ENCODE data around the gene NPBWR2. TPM values are rescaled to one million over a fixed set of nuclear protein-coding genes. Genes with fewer than 3 reads are reported as not detected.

Gene NPBWR2, protein sequence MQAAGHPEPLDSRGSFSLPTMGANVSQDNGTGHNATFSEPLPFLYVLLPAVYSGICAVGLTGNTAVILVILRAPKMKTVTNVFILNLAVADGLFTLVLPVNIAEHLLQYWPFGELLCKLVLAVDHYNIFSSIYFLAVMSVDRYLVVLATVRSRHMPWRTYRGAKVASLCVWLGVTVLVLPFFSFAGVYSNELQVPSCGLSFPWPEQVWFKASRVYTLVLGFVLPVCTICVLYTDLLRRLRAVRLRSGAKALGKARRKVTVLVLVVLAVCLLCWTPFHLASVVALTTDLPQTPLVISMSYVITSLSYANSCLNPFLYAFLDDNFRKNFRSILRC
- not detected for polyA plus RNA-seq

DNA sequence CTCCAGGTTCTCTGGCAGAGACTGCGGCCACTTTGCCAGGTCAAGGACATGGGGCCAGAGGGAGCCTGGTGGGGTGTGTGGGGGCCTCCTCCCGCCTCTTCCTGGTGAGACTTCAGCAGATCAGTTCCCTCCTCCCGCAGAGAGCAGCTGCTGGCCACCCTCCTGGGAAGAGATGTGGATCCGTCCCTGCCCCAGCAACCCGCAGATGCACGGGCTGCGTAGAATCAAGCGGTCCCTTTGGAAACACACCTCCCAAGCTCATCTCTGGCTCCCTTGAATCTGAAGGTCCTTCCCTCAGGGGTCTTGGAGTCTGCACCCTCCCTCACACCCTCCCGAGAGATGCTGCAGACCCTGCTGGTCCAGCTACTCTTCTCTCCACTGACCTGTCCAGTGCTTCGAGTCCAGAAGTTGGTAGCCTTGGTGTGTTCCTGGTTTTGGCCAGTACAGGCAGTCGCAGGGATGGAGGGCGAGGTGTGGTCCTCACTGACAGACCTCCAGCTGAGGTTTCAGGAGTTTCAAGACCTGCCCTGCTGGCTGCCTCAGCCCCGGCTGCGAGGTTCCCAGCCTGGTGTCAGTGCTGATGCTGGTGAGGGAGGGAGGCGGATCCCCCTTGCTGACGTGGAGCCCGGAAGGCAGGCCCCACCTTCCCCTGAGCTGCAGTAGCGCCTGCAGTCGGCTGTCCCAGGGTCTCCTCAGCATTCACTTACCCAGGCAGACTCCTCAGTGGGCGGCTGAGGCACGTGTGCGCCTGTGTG lies at the start of gene NPBWR2:
Gene NPBWR2 (minus strand): TSS at position 585 of the 755 bp plus-strand sequence. CDS start 734 bp downstream, outside the sequence.
- 51 to 58% (median 52%) methylated on average over 22 of the region's 22 CpGs for WGBS, 3 donors
- H3K27ac ChIP-seq (ENCODE audit: low read depth, low read length): no peak within 1 kb of the TSS

DNA sequence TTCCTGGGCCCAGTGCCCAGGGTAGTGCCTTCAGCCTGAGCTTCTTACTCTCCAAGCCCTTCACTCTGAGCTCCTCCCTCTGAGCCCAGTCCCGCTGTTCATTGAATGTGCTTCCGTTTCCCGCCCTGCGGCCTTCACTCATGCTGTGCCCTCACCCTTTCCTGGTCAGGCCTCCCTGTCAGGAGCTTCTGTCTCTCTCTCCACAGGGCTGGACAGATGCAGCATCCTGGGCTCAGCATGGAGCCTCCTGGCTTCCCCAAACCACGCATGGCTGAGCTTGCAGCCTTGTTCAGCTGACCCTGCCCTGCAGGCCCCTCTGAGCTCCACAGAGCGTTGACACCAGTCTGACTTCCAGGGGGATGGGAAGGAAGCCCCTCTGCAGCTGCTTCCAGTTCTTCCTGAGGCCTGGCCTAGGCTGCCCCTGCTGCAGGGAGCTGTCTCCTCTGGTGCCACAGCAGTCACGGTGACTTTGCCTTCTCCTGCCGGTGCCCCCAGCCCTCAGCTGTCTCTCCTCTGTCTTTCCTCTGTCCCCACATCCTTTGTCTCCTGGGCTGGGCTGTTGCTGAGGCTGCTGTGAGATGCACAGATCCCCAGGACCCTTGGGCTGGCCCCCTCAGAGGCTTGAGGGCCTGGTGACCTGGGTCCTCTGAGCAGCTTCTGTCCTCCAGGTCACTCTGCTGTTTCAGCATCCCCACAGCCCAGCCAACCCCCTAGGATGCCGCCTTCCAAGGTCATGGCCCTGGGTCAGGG lies 48.9 kb upstream of the NPBWR2 start:
- WGBS, 3 donors: 58 to 69% (median 61%) methylated on average over 9 of the region's 9 CpGs
- H3K27ac ChIP-seq (ENCODE audit: low read depth, low read length): no peak overlapping the region

DNA sequence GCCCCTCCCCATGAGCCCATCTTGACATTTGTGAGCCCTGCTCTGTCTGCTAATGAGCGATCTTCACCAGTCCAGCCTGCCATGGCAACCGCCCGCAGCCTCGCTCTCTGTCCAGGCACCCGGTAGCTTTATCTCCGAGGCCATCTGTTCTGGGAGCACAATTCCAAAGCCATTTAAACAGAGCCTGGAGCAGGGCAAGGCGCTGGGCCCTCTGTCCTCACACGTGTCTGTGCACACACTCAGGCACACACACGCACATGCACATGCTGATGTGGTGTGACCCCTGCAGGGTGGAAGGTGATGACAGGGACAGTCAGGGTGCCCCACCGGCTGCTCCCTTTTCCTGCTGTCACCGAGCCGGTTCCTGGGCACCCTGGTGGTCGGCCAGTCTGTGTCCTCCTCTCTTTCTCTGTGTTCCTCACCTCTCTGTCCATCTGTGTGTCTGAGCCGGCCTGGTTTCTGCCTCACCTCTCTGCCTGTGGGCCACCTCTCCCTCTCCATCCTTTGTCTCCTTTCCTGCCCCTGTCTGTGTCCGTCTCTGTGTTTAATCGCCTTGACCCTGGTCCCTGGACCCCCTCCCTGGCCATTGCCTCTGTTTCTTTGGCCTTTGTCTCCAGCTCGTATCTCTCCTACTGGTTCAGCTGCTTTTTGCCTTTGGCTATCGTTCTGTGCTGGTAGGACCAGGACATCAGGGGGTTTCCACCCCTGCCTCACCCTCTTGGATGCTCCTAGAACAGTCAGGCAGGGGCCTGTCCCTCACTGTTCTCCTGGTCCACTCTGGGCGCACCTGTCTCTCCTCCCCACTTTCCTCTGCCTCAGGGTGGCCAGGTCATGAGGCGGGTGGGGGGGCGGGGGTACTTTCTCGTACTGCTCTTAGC lies 48.1 kb upstream of the NPBWR2 start:
- WGBS, 3 donors: 65 to 80% (median 78%) methylated on average over 21 to 22 of the region's 22 CpGs

DNA sequence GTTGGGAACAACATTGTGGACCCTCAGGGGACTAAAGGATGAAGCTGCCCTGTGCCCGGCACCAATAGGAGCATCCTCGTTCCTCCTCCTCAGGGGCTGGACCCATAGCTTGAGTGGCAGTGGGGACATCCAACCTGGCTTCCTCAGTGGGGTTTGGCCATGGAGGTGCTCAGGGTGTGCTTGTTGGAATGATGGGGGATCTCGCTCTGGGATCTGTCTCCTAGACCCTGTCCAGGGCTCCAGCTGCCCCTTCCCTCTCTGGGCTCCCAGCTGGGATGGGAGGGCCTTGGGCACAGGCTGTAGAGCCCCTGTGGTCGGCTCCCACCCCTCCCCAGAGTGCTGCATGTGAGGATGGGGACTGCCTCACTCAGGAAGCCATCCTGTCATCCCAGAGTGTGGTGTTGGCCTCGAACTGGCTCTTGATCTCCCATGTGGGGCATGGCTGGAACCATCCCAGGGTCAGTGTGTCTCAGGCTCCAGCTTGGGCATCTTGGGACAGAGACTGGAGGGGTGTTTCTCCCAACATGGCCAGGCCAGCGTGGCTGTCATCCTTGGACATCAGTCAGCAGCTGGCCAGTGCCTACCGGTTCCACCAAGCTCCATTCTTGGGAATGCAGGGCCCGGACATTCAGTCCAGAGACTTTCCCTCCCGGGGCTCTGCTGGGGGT lies 47.4 kb upstream of the NPBWR2 start:
- WGBS, 3 donors: 73 to 76% (median 75%) methylated on average over 9 of the region's 9 CpGs
- H3K27ac ChIP-seq (ENCODE audit: low read depth, low read length): no peak overlapping the region

More for the DNA sequence above, 48.1 kb upstream of the NPBWR2 start:
- no peak overlapping the region for H3K27ac ChIP-seq (ENCODE audit: low read depth, low read length)

DNA sequence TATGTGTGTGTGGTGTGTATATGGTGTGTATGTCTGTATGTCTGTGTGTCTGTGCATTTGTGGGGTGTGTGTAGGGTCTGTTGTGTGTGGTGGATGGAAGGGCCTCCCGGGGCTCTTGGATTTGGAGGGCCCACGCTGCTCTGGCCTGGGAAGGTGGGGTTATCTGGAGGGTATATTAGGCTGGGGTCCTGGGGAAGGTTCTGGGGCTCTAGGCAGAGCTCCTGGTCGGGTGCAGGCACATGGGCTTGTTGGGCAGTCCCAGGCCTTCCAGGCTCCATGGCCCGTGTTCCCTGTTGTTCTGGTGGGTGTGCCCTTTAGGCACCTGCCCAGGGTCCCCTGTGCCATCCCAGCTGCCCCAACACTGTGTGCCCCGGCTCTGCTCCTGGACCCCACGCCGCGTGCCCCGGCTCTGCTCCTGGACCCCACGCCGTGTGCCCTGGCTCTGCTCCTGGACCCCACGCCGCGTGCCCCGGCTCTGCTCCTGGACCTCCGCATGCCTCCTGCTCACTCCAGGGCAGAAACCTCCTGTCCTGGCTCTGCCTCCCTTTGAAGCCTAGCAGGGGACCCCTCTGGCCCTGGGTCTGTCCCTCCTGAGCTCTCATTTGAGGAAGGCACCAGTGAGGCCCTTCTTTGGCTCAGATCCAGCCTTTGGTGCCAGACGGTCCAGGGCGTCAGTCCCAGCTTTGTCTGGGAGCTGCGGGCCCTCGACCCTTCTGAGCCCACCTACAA lies 46.7 kb upstream of the NPBWR2 start:
- H3K27ac ChIP-seq (ENCODE audit: low read depth, low read length): no peak overlapping the region
- WGBS, 3 donors: 85 to 89% (median 86%) methylated on average over 19 to 20 of the region's 20 CpGs

DNA sequence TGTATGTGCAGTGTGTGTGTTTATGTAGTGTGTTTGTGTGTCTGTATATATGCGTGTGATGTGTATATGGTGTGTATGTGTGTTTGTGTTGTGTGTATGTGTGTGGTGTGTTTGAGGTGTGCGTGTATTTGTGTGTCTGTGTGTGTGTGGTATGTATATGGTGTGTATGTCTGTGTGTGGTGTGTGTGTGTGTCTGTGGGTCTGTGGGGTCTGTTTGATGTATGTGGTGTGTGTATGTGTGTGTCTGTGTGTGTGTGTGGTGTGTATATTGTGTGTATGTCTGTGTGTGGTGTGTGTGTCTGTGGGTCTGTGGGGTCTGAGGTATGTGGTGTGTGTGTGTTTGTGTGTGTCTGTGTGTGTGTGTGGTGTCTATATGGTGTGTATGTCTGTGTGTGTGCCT lies 46.0 kb upstream of the NPBWR2 start:
- WGBS, 3 donors: 56 to 94% (median 66%) methylated on average over 2 of the region's 2 CpGs
- no peak overlapping the region for H3K27ac ChIP-seq (ENCODE audit: low read depth, low read length)

DNA sequence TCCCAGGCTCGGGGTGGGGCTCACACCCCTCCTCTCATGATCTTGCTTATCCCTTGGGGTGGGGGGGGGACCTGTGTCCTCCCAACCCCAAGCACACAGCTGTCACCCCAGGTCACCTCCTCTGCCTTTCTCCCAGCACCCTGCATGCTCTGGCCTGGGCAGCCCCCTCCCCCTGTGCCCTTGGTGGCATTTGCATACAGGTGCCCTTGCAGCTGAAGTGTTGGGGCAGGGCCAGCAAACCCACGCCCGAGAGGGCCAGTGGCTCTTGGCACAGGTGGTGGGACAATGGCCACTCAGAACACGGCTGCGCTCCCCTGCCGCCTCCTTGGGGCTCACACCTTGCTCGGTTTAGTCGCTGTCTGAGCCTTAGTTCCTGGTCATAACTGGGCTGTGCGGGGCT lies 45.5 kb upstream of the NPBWR2 start:
- WGBS, 3 donors: 71 to 86% (median 83%) methylated on average over 9 of the region's 9 CpGs
- no peak overlapping the region for H3K27ac ChIP-seq (ENCODE audit: low read depth, low read length)

DNA sequence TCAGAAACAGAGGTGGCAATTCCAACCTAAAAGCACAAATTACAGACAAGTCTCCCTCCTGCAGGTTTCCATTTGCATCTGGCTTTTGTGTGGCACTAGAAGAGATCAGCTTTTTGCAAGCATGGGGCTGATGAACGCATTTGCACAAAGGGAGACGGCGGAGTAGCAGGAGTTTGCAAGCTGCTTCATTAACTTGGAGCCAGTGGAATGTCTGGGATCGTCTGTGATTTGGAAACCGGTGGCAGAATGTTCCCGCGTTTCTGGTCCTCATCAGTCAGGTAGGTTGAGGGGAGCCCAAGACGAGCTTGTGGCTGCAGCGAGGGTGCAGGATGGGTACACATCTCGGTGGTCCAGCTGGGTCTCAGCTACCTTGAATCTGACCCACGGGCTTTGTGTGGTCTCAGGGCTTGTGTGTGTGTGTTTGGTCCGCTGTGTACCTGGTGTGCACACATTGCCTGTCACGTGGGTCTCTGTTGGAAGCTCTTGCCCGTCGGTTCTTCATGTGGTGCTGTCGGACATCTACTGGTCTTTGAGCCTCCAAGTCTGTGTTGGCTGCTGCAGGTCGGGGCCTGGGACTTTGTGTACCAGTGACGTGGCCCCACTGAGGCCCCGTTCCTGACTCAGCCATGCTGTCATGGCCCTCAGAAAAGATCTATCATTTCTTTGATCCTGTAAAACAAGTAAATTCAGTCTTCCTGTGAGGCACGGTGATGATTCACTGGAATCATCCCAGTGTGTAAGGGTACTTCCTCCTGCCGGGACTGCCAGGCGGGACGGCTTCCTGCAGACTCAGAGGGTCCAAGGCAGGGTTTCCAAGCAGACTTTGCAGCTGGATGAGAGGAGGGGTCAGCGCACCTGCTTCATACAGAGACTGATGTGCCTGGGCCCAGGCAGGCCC lies 44.5 kb upstream of the NPBWR2 start:
- WGBS, 3 donors: 61 to 76% (median 73%) methylated on average over 24 of the region's 24 CpGs

DNA sequence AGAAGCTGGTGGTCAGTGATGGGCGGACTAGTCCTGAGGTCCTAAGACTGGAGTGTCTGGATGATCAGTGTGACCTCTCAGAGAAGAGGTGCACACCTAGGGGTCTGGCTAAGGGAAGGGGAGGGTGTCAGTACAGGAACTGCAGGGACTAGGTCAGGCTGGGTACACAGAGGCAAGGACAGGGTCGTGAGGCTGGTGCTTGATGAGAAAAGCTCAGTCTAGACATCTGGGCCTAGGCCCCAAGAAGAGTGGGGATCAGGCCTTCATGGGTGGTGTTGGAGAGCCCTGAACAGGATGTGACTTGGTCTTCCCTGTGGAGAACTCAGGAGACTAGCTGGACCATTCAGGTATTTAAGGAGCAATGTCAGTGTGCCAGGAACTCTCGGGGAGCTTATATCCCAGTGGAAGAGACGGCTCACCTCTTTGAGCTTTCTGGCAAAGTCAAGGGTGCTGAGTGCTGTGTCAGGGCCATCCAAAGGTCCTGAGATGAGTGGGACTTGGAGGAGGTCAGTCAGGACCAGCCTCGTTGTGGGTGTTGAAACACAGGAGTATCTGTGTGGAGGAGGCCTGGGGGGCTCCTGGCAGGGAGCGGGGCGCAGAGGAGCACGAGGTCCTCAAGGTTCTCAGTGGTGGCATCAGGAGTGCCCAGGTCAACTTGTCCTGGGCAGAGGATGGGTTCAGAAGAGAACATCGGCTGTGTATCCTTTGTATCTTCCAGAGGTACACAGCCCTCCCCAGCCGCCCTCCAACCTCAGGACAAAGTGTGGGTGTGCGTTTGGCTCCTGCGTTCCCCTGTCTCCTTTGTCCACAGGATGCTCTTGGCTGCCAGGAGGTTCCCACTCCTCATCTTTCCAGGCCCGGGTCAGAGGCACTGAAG lies 43.6 kb upstream of the NPBWR2 start:
- H3K27ac ChIP-seq (ENCODE audit: low read depth, low read length): no peak overlapping the region
- 64 to 76% (median 75%) methylated on average over 13 of the region's 13 CpGs for WGBS, 3 donors

More for the DNA sequence above, 44.5 kb upstream of the NPBWR2 start:
- H3K27ac ChIP-seq (ENCODE audit: low read depth, low read length): no peak overlapping the region

DNA sequence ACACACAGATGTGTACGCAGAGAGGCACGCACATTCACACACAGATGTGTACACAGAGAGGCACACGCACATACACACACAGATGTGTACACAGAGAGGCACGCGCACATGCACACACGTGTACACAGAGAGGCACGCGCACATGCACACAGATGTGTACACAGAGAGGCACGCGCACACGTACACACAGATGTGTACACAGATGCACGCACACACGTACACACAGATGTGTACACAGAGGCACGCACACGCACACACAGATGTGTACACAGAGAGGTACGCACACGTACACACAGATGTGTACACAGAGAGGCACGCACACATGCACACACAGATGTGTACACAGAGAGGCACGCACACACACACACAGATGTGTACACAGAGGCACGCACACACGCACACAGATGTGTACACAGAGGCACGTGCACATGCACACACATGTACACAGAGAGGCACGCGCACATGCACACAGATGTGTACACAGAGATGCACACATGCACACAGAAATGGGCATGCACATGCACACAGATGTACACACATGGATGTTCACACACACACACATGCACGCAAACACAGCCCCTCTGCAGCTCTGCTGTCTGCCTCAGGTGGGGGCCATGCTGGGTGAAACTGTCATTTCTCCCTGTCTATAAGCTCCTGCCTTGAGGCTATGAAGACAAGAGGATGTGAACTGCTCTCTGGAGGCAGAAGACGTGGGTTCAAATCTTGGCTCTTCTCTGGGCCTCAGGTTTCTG lies 42.6 kb upstream of the NPBWR2 start:
- no peak overlapping the region for H3K27ac ChIP-seq (ENCODE audit: low read depth, low read length)
- 84 to 94% (median 91%) methylated on average over 26 of the region's 26 CpGs for WGBS, 3 donors

DNA sequence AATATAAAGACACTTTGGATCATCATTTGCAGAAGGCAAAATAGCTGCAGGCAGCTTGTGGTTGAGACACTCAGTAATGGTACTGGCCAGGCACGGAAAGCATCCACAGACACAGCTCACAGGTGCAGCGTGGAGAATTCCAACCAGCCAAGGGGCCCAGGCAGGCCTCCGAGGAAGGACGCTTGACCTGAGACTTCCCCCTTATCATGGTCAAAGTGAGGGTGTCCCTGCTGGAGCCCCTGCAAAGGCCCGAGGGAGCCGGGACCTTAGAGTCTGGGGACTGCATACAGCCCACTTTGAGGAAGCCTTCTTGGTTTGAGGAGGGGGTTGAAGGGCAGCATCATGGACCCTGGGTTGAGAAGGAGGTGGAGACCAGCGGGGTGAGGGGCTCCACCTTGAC lies 41.8 kb upstream of the NPBWR2 start:
- WGBS, 3 donors: 83 to 92% (median 88%) methylated on average over 7 of the region's 7 CpGs
- no peak overlapping the region for H3K27ac ChIP-seq (ENCODE audit: low read depth, low read length)

DNA sequence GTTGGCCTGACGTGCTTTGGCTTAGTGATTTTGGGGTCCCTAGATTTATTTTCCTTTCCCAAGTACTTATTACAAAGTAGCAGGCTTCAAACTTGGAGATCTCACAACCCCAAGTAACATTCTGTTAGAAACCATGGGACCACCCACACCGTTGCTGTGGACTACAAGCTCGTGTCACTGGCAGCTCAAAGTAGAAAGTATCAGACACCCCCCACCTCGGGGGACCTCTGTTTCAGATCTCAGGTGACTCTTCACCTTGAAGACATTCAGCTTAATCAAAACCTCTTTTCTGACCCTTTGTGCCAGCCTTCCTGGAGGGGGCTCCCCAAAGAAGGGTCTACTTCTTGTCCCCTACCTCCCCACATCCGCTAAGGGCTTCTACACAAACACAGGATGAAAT lies 41.2 kb upstream of the NPBWR2 start:
- H3K27ac ChIP-seq (ENCODE audit: low read depth, low read length): no peak overlapping the region
- 76 to 81% (median 77%) methylated on average over 5 of the region's 5 CpGs for WGBS, 3 donors

DNA sequence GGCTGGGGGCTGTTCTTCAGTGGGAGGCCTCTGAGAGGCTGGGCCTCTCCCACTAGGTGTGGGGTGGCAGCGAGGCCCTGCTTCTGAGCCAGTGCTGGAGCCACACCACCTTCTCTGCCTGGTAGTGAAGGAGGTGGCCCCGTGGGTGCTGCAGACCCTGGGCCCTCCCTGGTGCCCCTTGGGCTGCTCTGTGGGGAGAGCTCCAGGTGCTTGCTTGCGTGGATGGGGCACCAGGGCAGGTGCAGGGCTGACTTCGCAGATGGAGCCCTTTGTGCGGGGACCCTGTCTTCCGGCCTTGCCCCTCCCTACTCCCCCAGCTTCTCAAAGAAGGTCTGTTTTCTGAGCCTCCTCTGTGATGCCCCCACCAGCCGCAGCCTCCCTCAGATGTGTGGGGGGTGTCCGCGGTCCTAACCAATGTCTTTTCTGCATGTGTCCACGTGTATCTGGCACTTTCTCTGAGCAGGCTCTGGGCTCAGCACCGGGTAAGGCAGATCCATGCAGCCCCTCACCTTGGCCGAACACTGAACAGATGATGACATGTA lies 39.6 kb upstream of the NPBWR2 start:
- no peak overlapping the region for H3K27ac ChIP-seq (ENCODE audit: low read depth, low read length)
- 74 to 89% (median 84%) methylated on average over 11 to 12 of the region's 12 CpGs for WGBS, 3 donors

DNA sequence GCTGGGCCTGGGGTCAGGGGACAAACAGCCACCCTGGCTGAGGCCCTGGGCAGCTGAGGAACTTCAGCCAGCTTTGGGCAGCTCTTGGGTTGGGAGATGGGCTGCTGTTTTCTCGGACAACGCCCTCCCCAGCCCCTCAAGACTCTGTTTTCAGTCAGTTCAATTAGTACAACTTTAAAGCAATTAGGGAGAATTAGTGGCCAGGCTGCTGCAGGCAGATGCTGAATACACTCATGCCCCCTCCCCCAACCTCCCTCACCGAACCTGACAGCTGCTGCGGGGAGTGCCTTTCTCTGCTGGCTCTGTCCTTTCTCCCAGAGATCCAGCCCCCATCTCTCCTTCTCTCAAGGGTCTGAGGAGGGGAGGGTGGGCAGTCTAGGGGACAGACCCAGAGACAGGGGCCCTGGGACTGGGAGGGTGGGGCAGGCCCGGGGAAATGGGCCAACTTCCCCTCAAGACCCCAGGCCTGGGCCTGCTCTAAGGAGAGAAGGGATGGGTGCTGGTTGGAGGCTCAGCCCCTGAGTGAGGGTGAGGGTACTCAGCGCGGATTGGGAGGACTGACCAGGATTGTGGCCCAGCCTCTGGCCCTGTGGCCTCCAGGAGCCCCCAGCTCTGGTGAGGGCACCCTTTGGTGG lies 39.1 kb upstream of the NPBWR2 start:
- 62 to 86% (median 82%) methylated on average over 7 of the region's 7 CpGs for WGBS, 3 donors
- no peak overlapping the region for H3K27ac ChIP-seq (ENCODE audit: low read depth, low read length)

All from adipose tissue (tissue), 3 donors.